SK-N-SH treated with all-trans-retinoic acid at 6 μM for 48 hours (cell line): ENCODE measurements around the gene METTL17.

ENCODE experiments used
- ATAC-seq: fragments of 200-7000 bp; cut with Tn5 transposase; 3 replicates; pipeline ENCODE4 v1.9.1; 2020; ENCODE audit warnings: mild to moderate bottlenecking, moderate library complexity
- ARNTL ChIP-seq: fragments of 450-650 bp; formaldehyde crosslinking; IDR thresholded peaks from 2 replicates; pipeline ENCODE4 v1.5.0; 2020; ENCODE audit warnings: low read depth, mild to moderate bottlenecking, moderate library complexity, borderline replicate concordance
- BACH2 ChIP-seq: fragments of 250-450 bp; sonication (Bioruptor Pico); IDR thresholded peaks from 2 replicates; pipeline ENCODE4 v1.9.0; 2021; ENCODE audit warnings: mild to moderate bottlenecking, borderline replicate concordance
- CREB5 ChIP-seq: fragments of 250-450 bp; sonication (Bioruptor Pico); IDR thresholded peaks from 2 replicates; pipeline ENCODE4 v1.5.1; 2020; ENCODE audit warnings: low read depth, mild to moderate bottlenecking, moderate library complexity
- CSDC2 ChIP-seq: fragments of 250-450 bp; sonication (Bioruptor Pico); IDR thresholded peaks from 2 replicates; pipeline ENCODE4 v1.5.0; 2020; ENCODE audit warnings: mild to moderate bottlenecking, moderate library complexity
- ESRRG ChIP-seq: fragments of 250-450 bp; sonication (Bioruptor Pico); IDR thresholded peaks from 2 replicates; pipeline ENCODE4 v1.6.1; 2021; ENCODE audit warnings: mild to moderate bottlenecking
- ISL1 ChIP-seq: fragments of 250-450 bp; sonication (Bioruptor Pico); IDR thresholded peaks from 2 replicates; pipeline ENCODE4 v2.1.2; 2022; ENCODE audit warnings: mild to moderate bottlenecking, moderate library complexity
- OSR1 ChIP-seq: fragments of 250-450 bp; sonication (Bioruptor Pico); IDR thresholded peaks from 2 replicates; pipeline ENCODE4 v1.8.0; 2022; ENCODE audit warnings: moderate library complexity, mild to moderate bottlenecking, inconsistent platforms
- PPARA ChIP-seq: fragments of 250-450 bp; sonication (Bioruptor Pico); IDR thresholded peaks from 2 replicates; pipeline ENCODE4 v1.5.0; 2020; ENCODE audit warnings: mild to moderate bottlenecking, borderline replicate concordance
- RARB ChIP-seq: fragments of 250-450 bp; sonication (Bioruptor Pico); IDR thresholded peaks from 2 replicates; pipeline ENCODE4 v1.8.0; 2021; ENCODE audit warnings: mild to moderate bottlenecking, moderate library complexity
- SNAI2 ChIP-seq: fragments of 250-450 bp; sonication (Bioruptor Pico); IDR thresholded peaks from 2 replicates; pipeline ENCODE4 v1.5.0; 2020; ENCODE audit warnings: mild to moderate bottlenecking, moderate library complexity
- TCF4 ChIP-seq: fragments of 250-450 bp; sonication (Bioruptor Pico); IDR thresholded peaks from 2 replicates; pipeline ENCODE4 v1.8.0; 2021; ENCODE audit warnings: mild to moderate bottlenecking, moderate library complexity, borderline replicate concordance
- TOX ChIP-seq: fragments of 250-450 bp; sonication (Bioruptor Pico); IDR thresholded peaks from 2 replicates; pipeline ENCODE4 v1.8.0; 2021; ENCODE audit warnings: mild to moderate bottlenecking, moderate library complexity, borderline replicate concordance
- TSHZ2 ChIP-seq: fragments of 250-450 bp; sonication (Bioruptor Pico); IDR thresholded peaks from 2 replicates; pipeline ENCODE4 v1.5.0; 2020; ENCODE audit warnings: mild to moderate bottlenecking, moderate library complexity
- ZC3H10 ChIP-seq: fragments of 250-450 bp; sonication (Bioruptor Pico); IDR thresholded peaks from 2 replicates; pipeline ENCODE4 v1.5.1; 2021; ENCODE audit warnings: mild to moderate bottlenecking, moderate library complexity
- ZFP3 ChIP-seq: fragments of 250-450 bp; sonication (Bioruptor Pico); IDR thresholded peaks from 2 replicates; pipeline ENCODE4 v1.5.0; 2020; ENCODE audit warnings: mild to moderate bottlenecking, moderate library complexity
- ZFP30 ChIP-seq: fragments of 450-650 bp; formaldehyde crosslinking; IDR thresholded peaks from 2 replicates; pipeline ENCODE4 v1.5.0; 2022; ENCODE audit warnings: mild to moderate bottlenecking, moderate library complexity
- ZNF565 ChIP-seq: fragments of 450-650 bp; formaldehyde crosslinking; conservative IDR thresholded peaks from 2 replicates; pipeline ENCODE4 v1.5.0; 2020; ENCODE audit warnings: low read depth, mild to moderate bottlenecking, moderate library complexity
- ZNF8 ChIP-seq: fragments of 450-650 bp; formaldehyde crosslinking; IDR thresholded peaks from 2 replicates; pipeline ENCODE4 v1.5.0; 2020; ENCODE audit warnings: mild to moderate bottlenecking, moderate library complexity
- TF ChIP-seq, protein P1 (sequence below): fragments of 250-450 bp; sonication (Bioruptor Pico); IDR thresholded peaks from 2 replicates; pipeline ENCODE4 v1.8.0; 2021; ENCODE audit warnings: low read depth, mild to moderate bottlenecking, moderate library complexity, borderline replicate concordance
- TF ChIP-seq, protein P2 (sequence below): fragments of 250-450 bp; sonication (Bioruptor Pico); IDR thresholded peaks from 2 replicates; pipeline ENCODE4 v1.8.0; 2020; ENCODE audit warnings: mild to moderate bottlenecking, moderate library complexity, borderline replicate concordance

The METTL17 gene

DNA sequence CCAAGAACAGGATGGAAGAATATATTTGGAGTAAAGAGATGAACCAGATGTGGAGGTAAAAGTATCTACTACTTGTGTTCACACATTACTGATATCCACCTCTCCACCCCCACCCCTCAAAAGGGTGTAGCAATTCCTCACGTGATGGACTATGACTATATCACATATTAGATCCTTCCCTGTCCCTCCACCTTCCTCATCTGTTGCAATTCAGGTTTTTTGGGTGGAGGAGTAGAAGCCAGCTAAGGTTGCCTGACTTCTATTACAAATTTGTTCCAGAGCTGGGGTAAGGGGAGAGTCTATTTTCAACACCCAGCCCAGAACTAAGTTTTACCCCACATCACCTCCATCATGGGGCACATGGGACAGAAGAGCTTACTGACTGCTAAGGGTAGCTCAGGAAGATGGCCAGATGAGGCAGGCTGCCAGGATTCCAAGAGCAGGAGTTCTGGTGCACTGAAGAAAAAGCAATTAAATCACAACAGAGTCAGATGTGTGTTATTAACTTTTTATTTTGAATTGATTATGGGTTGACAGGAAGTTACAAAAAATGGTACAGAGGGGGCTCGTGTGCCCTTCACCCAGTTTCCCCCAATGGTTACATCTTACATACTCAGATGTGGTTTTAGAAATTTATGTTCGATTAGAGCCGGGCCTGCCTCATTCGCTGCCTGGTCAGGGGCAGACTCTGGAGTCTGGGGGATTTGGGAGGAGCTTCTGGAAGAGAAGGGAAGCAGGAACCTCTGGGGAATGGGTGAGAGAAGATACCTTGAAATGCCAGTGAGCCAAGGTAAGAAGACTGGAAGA is 42.7 kb downstream of the METTL17 start (continued):
- TF ChIP-seq, protein P1, sequence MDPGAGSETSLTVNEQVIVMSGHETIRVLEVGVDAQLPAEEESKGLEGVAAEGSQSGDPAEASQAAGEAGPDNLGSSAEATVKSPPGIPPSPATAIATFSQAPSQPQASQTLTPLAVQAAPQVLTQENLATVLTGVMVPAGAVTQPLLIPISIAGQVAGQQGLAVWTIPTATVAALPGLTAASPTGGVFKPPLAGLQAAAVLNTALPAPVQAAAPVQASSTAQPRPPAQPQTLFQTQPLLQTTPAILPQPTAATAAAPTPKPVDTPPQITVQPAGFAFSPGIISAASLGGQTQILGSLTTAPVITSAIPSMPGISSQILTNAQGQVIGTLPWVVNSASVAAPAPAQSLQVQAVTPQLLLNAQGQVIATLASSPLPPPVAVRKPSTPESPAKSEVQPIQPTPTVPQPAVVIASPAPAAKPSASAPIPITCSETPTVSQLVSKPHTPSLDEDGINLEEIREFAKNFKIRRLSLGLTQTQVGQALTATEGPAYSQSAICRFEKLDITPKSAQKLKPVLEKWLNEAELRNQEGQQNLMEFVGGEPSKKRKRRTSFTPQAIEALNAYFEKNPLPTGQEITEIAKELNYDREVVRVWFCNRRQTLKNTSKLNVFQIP (CRISPR knock-in tag) = no peak
- no peak for TF ChIP-seq ZC3H10
- no peak for TF ChIP-seq ZNF8 (CRISPR knock-in tag)
- no peak for TF ChIP-seq ZFP30
- TF ChIP-seq SNAI2 (CRISPR knock-in tag) = no peak
- TF ChIP-seq PPARA = no peak

DNA sequence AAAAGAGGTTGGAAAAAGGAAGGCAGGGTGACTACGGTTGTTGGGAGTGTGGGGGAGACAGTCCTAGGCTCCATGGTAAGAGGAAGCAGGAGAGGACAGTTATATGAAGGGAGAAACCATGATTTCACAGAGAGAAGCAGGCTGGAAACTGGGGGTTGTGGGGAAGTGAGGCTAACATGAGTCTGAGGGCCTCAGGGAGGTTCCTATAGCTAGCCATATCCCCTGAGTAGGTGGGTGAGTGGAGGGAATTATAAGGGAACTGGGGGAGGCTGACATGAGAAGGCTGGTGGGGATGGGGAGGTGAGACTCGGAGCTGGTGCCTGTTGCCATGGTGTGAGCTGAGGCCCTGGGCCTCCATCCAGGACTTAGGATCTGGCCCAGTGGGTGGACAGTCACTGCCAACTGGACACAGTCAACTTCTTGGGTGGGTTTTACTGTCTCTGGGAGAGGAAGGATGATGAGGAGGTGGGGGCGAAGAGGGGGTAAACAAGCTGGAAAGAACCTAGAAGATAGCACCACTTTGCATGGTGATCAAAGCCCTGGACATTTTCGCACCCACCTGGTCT is 43.4 kb downstream of the METTL17 start:
- no peak for ATAC-seq
- no peak for TF ChIP-seq SNAI2 (CRISPR knock-in tag)
- TF ChIP-seq ZNF8 (CRISPR knock-in tag) = no peak
- TF ChIP-seq ZC3H10 = no peak
- TF ChIP-seq TCF4 (CRISPR knock-in tag) = no peak
- no peak for TF ChIP-seq ZNF565
- TF ChIP-seq TSHZ2 (CRISPR knock-in tag) = no peak
- TF ChIP-seq ARNTL (CRISPR knock-in tag) = no peak

- no peak for TF ChIP-seq ISL1
- TF ChIP-seq TSHZ2 (CRISPR knock-in tag) = no peak
- TF ChIP-seq RARB (CRISPR knock-in tag) = no peak
- TF ChIP-seq OSR1 (CRISPR knock-in tag) = no peak
- TF ChIP-seq TCF4 (CRISPR knock-in tag) = no peak
- TF ChIP-seq TOX (CRISPR knock-in tag) = no peak
- no peak for TF ChIP-seq ZNF8 (CRISPR knock-in tag)
- no peak for TF ChIP-seq ZFP3 (CRISPR knock-in tag)
- ATAC-seq = no peak
Observed at GRCh38 chr14:21034707-21035106, 44.9 kb downstream of the METTL17 start, which contains the start of gene RNASE13. TSS of gene RNASE13 (minus strand) at chr14:21034807. CDS start at chr14:21034288, 519 bp downstream.

DNA sequence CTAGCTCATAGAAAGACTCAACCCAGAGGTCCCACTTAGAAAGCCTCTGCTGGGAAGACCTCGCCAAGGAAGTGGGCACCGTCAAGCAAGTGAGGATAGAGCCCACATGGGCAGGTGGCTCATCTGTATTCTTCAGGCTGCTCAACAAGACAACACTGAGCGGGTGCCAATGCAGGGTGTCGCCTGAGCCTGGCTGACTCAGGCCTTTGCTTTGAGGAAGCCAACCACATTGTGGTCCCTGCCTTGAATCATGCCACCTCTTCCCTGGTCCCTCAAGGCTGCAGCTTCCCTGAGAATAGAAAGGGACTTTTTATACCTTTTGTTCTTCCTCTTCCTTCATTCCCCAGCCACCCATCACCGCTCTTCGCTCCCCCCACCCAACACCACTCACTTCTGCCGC is 47.0 kb downstream of the METTL17 start:
- no peak for TF ChIP-seq TCF4 (CRISPR knock-in tag)
- TF ChIP-seq CREB5 = no peak
- TF ChIP-seq ZC3H10 = no peak
- TF ChIP-seq ISL1 = no peak
- no peak for TF ChIP-seq TOX (CRISPR knock-in tag)
- TF ChIP-seq ARNTL (CRISPR knock-in tag) = no peak
- no peak for TF ChIP-seq BACH2 (CRISPR knock-in tag)
- TF ChIP-seq SNAI2 (CRISPR knock-in tag) = no peak
- TF ChIP-seq, protein P2, sequence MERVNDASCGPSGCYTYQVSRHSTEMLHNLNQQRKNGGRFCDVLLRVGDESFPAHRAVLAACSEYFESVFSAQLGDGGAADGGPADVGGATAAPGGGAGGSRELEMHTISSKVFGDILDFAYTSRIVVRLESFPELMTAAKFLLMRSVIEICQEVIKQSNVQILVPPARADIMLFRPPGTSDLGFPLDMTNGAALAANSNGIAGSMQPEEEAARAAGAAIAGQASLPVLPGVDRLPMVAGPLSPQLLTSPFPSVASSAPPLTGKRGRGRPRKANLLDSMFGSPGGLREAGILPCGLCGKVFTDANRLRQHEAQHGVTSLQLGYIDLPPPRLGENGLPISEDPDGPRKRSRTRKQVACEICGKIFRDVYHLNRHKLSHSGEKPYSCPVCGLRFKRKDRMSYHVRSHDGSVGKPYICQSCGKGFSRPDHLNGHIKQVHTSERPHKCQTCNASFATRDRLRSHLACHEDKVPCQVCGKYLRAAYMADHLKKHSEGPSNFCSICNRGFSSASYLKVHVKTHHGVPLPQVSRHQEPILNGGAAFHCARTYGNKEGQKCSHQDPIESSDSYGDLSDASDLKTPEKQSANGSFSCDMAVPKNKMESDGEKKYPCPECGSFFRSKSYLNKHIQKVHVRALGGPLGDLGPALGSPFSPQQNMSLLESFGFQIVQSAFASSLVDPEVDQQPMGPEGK (CRISPR knock-in tag) = no peak
- no peak for TF ChIP-seq CSDC2
- TF ChIP-seq ESRRG = no peak
- ATAC-seq = no peak
